Right lobe of liver (tissue), 6 donors: ENCODE results near the gene PALB2. TPM values are rescaled to one million over a fixed set of nuclear protein-coding genes. Genes with fewer than 3 reads are reported as not detected.

Source experiments
- ATAC-seq, 4 donors: fragments of 200-7000 bp; cut with Tn5 transposase; one replicate each; pipeline ENCODE4 v1.9.1; 2020; ENCODE audit warnings: mild to moderate bottlenecking in 4 of 4, moderate library complexity in 4 of 4
- DNase-seq, 3 donors: peaks; one replicate each; pipeline ENCODE4 v3.0.0-alpha.2; 2020
- H3K27ac ChIP-seq, 3 donors: fragments of 200-600 bp; one replicate each; pipeline ENCODE4 v1.8.0; 2022
- H3K27me3 ChIP-seq, 2 donors: fragments of 200-600 bp; one replicate each; pipeline ENCODE4 v1.8.0; 2022
- H3K36me3 ChIP-seq, 4 donors: fragments of 200-600 bp; sonication (generic) in 1 of 4; one replicate each; pipeline versions ENCODE4 v1.5.1 to v1.8.0; 2017 to 2022; ENCODE audit warnings: control low read depth in 1 of 4
- H3K4me1 ChIP-seq, 4 donors: fragments of 200-600 bp; sonication (generic) in 1 of 4; one replicate each; pipeline versions ENCODE4 v1.5.1 to v1.8.0; 2017 to 2022; ENCODE audit warnings: control low read depth in 1 of 4
- H3K4me3 ChIP-seq, 3 donors: fragments of 200-600 bp; one replicate each; pipeline ENCODE4 v1.8.0; 2022
- H3K9me3 ChIP-seq, 4 donors: fragments of 200-600 bp; sonication (generic) in 1 of 4; one replicate each; pipeline versions ENCODE4 v1.5.1 to v1.8.0; 2017 to 2022; ENCODE audit warnings: control low read depth in 1 of 4
- CTCF ChIP-seq, 4 donors: fragments of 200-600 bp in 3 of 4; fragments of 450-650 bp in 1 of 4; IDR thresholded peaks; one replicate each; pipeline versions ENCODE4 v1.5.1 to v1.8.0; 2016 to 2022; ENCODE audit warnings: antibody characterized with exemption in 4 of 4, mild to moderate bottlenecking in 2 of 4
- POLR2A ChIP-seq: fragments of 450-650 bp; IDR thresholded peaks from one replicate; pipeline ENCODE4 v1.6.1; 2017; ENCODE audit warnings: antibody characterized with exemption, mild to moderate bottlenecking
- WGBS: methylation state at CpG from one replicate; pipeline ENCODE4 v1.1.6; 2018; ENCODE audit warnings: low coverage, low lambda C conversion rate; ENCODE audit not compliant: insufficient coverage; ENCODE audit errors: missing lambda C conversion rate; 5-methylcytosine and 5-hydroxymethylcytosine counted together
- intact Hi-C, 2 donors: fragments of 100-400 bp; cut with DNase I; formaldehyde crosslinking; loops; one replicate each; pipeline versions ENCODE4 v1.11.2 to v1.14.1; 2022
- total RNA-seq, 6 experiments: library from RNA; depleted of rRNA in 2 of 6; stranded (reverse); fragments of >200 nt in 2 of 6; fragmentation: NEBNext Ultra II Directional in 3 of 6; extraction: Animal tissue kit (Norgen Biotek cat#: 25700) in 3 of 6; gene quantifications; one replicate each; pipeline versions ENCODE4 v1.1.0 to v1.2.4, GENCODE V29; 2016 to 2023
- donor health status: DM: no; HTN: yes; CAD: no.
- donor health status: DM: no; HTN: no; CAD: no.
- donor health status: DM: no; HTN: no; CAD: no.
- donor health status: DM: no; HTN: yes; CAD: no.
- donor health status: DM: no; HTN: yes; CAD: no.

Gene PALB2
- total RNA-seq, 6 experiments from 2014 or later = 4.3 to 7.7 (median 5.4) TPM

GRCh38 chr16:23577493-23577892, 63.6 kb downstream of the PALB2 start:
- H3K27ac ChIP-seq = no peak overlapping the region
- H3K27me3 ChIP-seq = no peaks in the 10 kb centered on the region
- WGBS = 83% methylated on average over 1 of the region's 2 CpGs
- TF ChIP-seq POLR2A = no peak
- TF ChIP-seq CTCF (IDR thresholded peaks at IDR 0.05) = no peak
- H3K9me3 ChIP-seq = no peaks in the 10 kb centered on the region
- intact Hi-C loops = no loop called here
- peak in 1 of 4 donors; percentile 9 for ATAC-seq
- H3K4me1 ChIP-seq = no peaks in the 10 kb centered on the region
- H3K36me3 ChIP-seq = peaks cover 0 to 32% (median 9%) of the 10 kb centered on the region in 4 donors
- no peak for DNase-seq
- H3K4me3 ChIP-seq = no peak overlapping the region

GRCh38 chr16:23575834-23576233, 65.3 kb downstream of the PALB2 start:
- Histone ChIP-seq H3K36me3 (peaks cover 0 to 30% (median 10%) of the 10 kb centered on the region in 4 donors), H3K4me1 (no peaks in the 10 kb centered on the region), H3K27me3 (no peaks in the 10 kb centered on the region), H3K27ac (no peak overlapping the region), H3K9me3 (no peaks in the 10 kb centered on the region), H3K4me3 (no peak overlapping the region)
- TF ChIP-seq CTCF (IDR thresholded peaks at IDR 0.05) (no peak), POLR2A (no peak)
- no peak for ATAC-seq
- no peak for DNase-seq
- WGBS = 91% methylated on average over 2 of the region's 3 CpGs
- intact Hi-C loops = no loop called here

- no peak overlapping the region for H3K4me3 ChIP-seq
- DNase-seq = no peak
- H3K36me3 ChIP-seq = peaks cover 0 to 39% (median 11%) of the 10 kb centered on the region in 4 donors
- H3K4me1 ChIP-seq = no peaks in the 10 kb centered on the region
- no peaks in the 10 kb centered on the region for H3K9me3 ChIP-seq
- no peak overlapping the region for H3K27ac ChIP-seq
- no peak for TF ChIP-seq POLR2A
- no peak for TF ChIP-seq CTCF (IDR thresholded peaks at IDR 0.05)
- no peaks in the 10 kb centered on the region for H3K27me3 ChIP-seq
- WGBS = 83% methylated on average over 4 of the region's 5 CpGs
- ATAC-seq = no peak
- intact Hi-C loops = no loop called here
These were observed 67.3 kb downstream of the PALB2 start for GRCh38 chr16:23573817-23574216.

GRCh38 chr16:23572394-23572793, 68.7 kb downstream of the PALB2 start:
- intact Hi-C loops = no loop called here
- H3K27me3 ChIP-seq = no peaks in the 10 kb centered on the region
- H3K9me3 ChIP-seq = no peaks in the 10 kb centered on the region
- H3K36me3 ChIP-seq = peaks cover 0 to 54% (median 16%) of the 10 kb centered on the region in 4 donors
- no peak overlapping the region for H3K27ac ChIP-seq
- no peak for ATAC-seq
- WGBS = 96% methylated on average over 7 of the region's 9 CpGs
- no peak for TF ChIP-seq CTCF (IDR thresholded peaks at IDR 0.05)
- TF ChIP-seq POLR2A = no peak
- no peaks in the 10 kb centered on the region for H3K4me1 ChIP-seq
- no peak for DNase-seq
- no peak overlapping the region for H3K4me3 ChIP-seq

- intact Hi-C loops = no loop called here
- H3K4me1 ChIP-seq = no peaks in the 10 kb centered on the region
- TF ChIP-seq CTCF (IDR thresholded peaks at IDR 0.05) (no peak), POLR2A (no peak)
- ATAC-seq = no peak
- H3K9me3 ChIP-seq = no peaks in the 10 kb centered on the region
- no peak for DNase-seq
- no peak overlapping the region for H3K27ac ChIP-seq
- H3K27me3 ChIP-seq = no peaks in the 10 kb centered on the region
- WGBS = 100% methylated on average over 3 of the region's 5 CpGs
- H3K36me3 ChIP-seq = peaks cover 3 to 59% (median 21%) of the 10 kb centered on the region in 4 donors
- no peak overlapping the region for H3K4me3 ChIP-seq
These were observed 69.2 kb downstream of the PALB2 start for GRCh38 chr16:23571895-23572294.
